Dedifferentiated amniotic fluid mesenchymal stem cell (primary cell): ENCODE data around the gene UNC79.

Experiments
- DNase-seq: peaks from one replicate; pipeline ENCODE4 v3.0.0-alpha.2; 2016; ENCODE audit errors: extremely low spot score

Gene UNC79

DNA sequence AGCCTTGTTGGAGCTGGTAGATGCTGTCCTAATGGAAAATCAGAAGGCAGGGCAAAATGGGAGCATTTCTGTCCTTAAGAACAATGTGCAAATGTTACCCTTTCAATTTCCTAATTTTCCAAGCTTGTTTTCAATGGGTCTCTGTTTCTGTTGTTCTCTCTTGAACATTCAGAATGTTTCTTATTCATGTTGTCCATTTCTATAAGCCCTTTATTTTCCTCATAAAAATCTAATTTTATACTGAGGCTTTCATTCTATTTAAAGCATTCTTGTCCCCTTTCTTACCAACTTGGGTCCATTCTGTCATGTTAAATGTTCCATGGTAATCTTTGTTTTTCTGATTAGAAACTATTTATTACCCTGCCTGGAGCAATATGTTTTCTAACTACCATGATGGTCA lies 232.6 kb downstream of the UNC79 start:
- no peak for DNase-seq

DNA sequence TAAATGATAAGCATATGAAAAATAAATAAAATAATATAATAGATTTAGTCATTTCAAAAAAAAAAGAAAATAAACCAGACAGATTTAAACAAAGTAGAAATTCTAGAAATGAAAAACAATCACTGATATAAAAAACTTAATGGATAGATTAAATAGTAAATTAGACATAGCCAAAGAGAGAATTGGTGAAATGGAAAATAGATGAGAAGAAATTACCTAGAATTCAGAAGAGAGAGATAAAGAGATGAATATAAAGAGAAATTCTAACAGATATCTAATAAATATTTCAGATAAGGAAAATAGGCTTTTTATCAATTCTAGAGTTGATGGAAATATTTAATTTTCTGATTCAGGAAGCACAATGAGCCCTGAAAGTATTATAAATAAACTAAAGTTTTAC lies 234.4 kb downstream of the UNC79 start:
- no peak for DNase-seq

DNA sequence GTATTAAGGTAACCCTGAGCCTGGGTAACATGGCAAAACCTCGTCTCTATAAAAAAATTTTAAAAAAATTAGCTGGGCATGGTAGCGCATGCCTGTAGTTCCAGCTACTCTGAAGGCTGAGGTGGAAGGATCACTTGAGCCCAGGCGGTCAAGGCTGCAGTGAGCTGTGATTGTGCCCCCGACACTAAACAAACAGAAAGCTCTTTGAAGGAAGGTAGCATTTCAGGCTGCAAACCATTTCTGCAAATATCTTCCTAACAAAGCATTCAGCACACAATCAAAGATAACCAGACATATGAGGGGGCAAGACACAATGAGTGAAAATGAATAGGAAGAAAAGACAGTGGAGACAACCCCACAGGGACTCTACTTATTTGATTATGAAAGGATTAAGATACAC lies 238.9 kb downstream of the UNC79 start:
- DNase-seq: no peak

DNA sequence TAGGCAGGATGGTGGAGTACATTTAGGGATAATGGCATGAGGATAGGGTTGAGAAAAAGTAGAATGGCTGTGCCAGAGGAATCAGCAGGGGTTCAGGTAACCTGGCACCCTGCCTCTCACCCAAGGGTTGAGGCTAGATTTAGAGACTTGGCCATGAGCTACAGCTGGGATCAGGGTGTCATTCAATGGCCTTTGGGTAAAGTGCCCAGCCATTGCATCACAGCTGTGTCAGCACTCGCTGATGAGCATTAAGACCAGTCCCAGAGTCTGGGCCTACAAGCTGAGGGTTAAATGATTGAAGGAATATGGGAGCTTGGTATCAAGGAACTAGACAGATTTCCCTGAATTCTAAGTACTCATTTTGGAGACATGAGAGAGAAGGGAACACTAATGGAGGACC lies 243.6 kb downstream of the UNC79 start:
- DNase-seq: no peak

DNA sequence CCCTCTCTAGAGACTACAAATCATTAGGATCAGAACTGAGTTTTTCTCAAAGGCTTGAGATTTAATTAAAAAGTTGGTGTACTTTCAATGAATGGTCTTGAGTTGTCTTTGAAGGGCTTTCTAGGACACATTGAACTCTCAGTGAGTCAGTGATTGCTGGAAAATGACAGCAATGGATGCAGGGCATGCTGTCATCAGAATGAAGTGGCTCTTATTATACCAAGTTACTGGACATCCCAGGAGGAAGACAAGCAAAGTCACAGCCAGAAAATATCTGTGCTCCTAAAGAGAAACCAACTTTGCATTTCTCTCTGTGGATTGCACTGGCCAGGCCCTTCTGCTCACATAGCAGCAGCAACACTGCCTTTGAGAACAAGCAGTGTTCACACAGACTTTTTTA lies 244.9 kb downstream of the UNC79 start:
- DNase-seq: no peak

DNA sequence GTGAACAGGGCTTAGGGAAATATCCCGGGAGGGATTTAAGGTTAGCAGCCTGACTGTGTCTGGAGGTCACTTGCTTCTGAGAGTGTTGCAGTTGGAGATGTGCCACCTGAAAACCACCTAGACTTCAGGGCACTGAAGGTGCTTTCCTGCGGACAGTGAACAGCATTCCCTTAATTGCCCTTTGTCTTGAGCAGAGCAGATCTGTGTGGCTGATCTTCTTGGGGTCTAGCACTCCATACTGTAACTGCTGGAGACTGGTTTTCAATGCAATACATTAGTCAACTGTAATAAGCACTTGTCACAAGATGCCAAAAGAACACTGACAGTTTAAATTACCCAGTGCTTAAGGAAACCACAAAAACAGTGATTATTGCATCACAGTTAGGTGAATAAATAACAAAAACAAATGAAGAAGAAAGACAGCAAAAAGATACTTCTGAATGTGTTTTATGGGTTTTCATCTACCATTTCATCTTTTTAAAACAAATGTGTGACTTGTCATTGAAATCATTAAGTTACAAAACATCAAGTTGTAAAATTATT lies 245.7 kb downstream of the UNC79 start:
- no peak for DNase-seq

DNA sequence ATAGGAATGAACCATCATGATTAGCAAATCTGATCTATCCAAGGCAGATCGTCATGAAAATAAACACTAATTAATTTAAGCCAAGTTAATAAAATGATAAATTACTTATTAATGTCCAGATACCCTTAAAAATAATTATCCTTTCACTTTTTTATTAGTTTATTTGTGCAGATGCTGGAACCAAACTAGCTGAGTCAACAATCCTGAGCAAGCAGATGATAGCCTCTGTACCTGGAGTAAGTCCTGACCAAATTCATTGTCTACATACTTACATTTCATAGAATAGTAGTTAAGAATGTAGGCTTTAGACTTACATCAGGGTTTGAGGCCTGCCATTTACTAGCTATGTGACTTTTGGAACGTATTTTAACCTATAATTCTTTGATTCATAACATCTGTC lies 251.7 kb downstream of the UNC79 start:
- no peak for DNase-seq

GRCh38 chr14:93683226-93683625 lies 252.5 kb downstream of the UNC79 start:
- DNase-seq: no peak

DNA sequence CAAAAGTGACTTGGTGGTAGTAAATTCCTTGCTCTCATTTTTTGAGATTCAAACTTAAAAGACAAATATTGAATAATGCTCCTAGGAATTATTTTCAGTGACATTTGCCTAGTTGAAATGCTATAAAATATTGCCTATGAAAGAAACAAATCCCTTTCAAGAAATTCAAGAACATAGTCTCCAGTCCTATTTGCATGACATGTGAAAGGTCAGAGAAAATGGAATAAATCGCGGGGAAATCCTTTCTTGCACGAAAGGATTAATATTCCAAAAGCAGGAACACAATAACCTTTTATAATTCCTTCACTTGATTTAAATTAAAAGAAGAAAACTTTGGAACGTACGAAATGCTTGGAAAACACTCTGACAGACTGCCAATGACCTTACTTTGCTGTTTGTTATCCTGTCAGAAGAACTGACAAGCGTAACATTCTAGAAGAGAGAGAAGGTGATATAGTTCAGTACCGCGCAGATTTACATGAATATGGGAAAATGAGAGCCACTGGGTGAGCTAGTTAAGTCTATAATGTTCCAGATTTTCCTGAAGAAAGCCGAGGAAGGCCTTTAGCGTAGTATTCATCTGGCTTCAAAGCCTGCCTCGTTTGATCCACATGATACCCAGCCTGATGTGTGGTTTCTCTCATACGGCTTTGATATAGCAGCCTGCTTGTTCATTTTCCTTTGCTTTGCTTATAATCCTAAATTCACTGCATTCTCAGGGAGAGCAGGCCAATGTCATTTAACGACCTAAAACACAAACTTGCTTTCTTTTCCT lies 254.6 kb downstream of the UNC79 start:
- DNase-seq: no peak

DNA sequence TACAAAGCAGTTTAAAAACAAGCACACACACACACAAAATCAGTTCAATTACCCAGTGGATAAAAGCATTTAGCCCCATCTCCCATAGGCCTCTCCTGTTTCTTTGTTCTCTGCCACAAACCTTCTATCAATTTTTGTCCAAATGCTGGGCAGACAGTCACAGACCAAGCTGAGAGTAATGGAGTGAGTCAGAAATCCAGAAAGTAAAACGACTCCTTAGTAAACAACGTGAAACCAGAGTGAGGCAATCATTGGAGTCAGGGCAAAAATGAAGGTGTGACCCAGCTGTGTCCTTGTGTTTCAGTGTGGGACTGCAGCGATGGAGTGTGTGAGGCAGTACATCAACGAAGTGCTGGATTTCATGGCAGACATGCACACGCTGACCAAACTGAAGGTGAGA lies 255.5 kb downstream of the UNC79 start:
- DNase-seq: no peak

DNA sequence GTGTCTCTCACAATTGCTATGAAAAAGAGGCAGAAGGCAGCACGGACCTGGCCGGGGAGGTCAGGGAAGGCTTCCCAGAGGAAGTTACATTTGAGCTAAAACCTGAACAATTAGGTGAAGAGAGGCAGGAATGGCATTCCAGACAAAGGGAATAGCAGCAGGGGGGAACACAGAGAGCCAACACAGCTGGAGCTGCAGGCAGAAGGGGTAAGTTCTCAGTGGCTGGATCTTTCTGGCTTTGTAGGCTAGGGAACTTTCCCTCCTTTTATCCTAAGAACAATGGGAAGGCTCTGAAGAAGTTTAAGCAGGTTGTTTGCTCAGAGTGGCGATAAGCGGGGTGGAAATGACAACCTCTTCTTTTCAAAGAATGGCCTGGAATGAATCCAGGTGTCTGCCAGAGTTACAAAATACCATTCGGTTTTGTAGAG lies 257.5 kb downstream of the UNC79 start:
- no peak for DNase-seq

- no peak for DNase-seq
Observed at GRCh38 chr14:93688820-93689219, 258.1 kb downstream of the UNC79 start.

DNA sequence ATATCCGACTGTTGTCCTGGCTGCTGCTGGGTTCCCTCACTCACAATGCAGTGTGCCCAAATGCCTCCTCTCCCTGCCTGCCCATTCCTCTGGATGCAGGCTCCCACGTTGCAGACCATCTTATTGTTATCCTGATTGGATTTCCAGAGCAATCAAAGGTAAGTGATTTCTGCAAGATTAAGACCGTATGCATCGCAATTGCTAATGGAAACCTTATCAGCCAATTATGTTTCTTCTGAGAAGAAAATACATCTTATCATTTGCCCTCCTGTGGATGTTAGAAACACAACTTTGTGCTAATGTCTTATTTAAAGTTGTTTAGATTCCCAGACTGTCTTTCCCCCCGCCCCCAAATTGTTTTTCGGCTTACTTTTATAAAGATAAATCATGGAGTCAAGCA lies 259.4 kb downstream of the UNC79 start:
- no peak for DNase-seq

GRCh38 chr14:93691042-93691780 lies 260.5 kb downstream of the UNC79 start:
- no peak for DNase-seq

DNA sequence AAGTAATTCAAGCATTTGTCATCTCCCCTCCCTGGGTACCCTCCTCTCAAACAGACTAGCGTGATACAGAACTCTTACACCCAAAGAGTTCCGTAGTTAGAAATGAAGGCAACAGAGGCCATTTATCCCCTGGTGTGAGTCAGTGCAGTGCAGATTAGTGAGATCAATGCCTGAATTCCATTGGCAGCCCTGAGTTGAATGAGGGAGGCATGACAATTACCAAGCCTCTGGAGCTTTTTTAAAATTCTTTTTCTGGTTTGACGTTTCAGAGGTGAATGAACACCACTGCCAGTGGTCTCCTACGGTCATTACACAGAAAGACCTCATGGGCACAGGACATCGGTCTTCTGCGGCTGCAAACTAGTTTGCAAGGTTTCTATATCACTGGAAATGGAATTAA lies 263.2 kb downstream of the UNC79 start:
- no peak for DNase-seq

GRCh38 chr14:93700928-93701327 lies 270.2 kb downstream of the UNC79 start:
- DNase-seq: no peak

DNA sequence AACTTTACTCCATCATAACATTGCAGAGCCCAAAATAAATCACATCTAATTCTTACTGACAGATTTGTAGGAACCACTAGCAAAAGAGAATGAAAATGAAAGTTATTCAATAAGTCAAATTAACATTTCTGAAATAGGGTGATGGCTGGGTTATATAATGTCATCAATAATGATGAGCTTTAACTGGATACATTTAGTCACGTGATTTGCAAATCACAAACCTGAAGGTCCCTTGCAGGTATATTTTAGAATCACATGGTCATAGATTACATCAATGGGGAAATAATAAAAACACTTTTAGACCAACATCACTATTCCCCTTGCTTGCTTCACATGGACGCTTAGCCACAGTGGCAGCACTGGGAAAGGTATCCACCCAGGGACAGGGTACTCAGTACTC lies 270.8 kb downstream of the UNC79 start:
- no peak for DNase-seq

- DNase-seq: no peak
Observed at GRCh38 chr14:93702946-93703345, 272.2 kb downstream of the UNC79 start.

- no peak for DNase-seq
Observed at GRCh38 chr14:93703941-93704340, 273.2 kb downstream of the UNC79 start.

DNA sequence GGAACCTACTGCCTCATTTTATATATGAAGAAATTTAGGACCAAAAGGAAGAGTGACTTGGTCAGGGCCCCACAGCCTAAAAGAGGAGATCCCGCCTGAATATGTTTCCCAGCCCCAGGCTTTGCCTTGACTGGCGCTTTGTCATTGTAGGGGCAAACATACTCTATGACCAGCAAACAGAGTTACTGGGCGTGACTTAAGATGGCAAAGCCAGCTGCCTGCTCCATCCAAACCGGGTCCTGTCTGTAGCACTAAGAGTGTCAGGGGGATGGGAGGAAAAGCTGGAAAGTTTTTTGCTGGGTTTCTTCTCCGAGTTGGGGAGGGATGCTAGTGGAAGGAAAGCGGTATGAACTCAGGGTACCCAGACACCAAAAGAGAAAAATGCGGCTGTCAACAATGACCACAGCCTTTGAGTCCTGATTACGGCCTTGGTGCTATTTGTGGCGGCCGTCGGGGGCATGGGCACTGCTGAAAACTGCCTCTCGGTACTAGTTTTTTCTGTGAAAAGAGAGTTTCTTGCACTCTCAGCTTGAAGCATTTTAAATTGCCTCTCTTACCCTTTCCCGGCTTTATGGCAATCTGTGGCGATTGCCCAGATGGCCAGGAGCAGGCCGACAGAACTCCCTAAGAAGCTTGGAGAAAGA lies 274.9 kb downstream of the UNC79 start:
- DNase-seq: no peak

GRCh38 chr14:93706360-93706955 lies 275.7 kb downstream of the UNC79 start:
- no peak for DNase-seq

GRCh38 chr14:93707475-93707874 lies 276.7 kb downstream of the UNC79 start:
- DNase-seq: no peak
